B cell (primary cell): ENCODE measurements around the gene MBOAT1. TPM values are rescaled to one million over a fixed set of nuclear protein-coding genes. Genes with fewer than 3 reads are reported as not detected.

Experiments used
- ATAC-seq: fragments of 200-7000 bp; cut with Tn5 transposase; one replicate; pipeline ENCODE4 v1.10.0; 2021; ENCODE audit warnings: low read depth, mild to moderate bottlenecking, moderate number of reproducible peaks, moderate library complexity
- CTCF ChIA-PET: fragments of 350-600 bp; sonication (Branson Sonifier 250); formaldehyde crosslinking; loops from one replicate; lab custom pipeline; 2021; ENCODE audit warnings: antibody characterized with exemption, inconsistent platforms; lab: Charles Lee
- POLR2A ChIA-PET: fragments of 350-600 bp; sonication (Branson Sonifier 250); formaldehyde crosslinking; loops from one replicate; lab custom pipeline; 2021; ENCODE audit warnings: antibody characterized with exemption; lab: Charles Lee
- DNase-seq: peaks from one replicate; pipeline ENCODE4 v3.0.0; 2013
- H2AFZ ChIP-seq: 2 replicates; pipeline ENCODE4 v1.6.1; 2012; ENCODE audit warnings: mild to moderate bottlenecking, low read depth, low read length; ENCODE audit not compliant: insufficient read depth, poor library complexity, severe bottlenecking
- H3K27ac ChIP-seq, 2 donors: 1 replicate in 1 of 2; 2 replicates in 1 of 2; pipeline ENCODE4 v1.5.1; 2012 to 2013; ENCODE audit warnings: low read length in 2 of 2, mild to moderate bottlenecking in 2 of 2, moderate library complexity in 1 of 2
- H3K27me3 ChIP-seq, 4 experiments: fragments of 200-600 bp in 1 of 4; sonication (generic) in 1 of 4; replicated peaks in 1 of 4; 1 replicate in 2 of 4; 2 replicates in 2 of 4; pipeline versions ENCODE4 v1.6.1 to v1.7.0; 2013 to 2016; ENCODE audit warnings: low read length in 3 of 4, mild to moderate bottlenecking in 2 of 4, mixed read lengths in 1 of 4, moderate library complexity in 1 of 4; ENCODE audit not compliant: insufficient read depth in 4 of 4, control insufficient read depth in 3 of 4; ENCODE audit errors: control extremely low read depth in 1 of 4
- H3K36me3 ChIP-seq, 2 experiments: replicated peaks in 1 of 2; 1 replicate in 1 of 2; 2 replicates in 1 of 2; pipeline versions ENCODE4 v1.6.1 to v1.7.1; 2013; ENCODE audit warnings: low read length in 1 of 2; ENCODE audit not compliant: insufficient read depth in 2 of 2, control insufficient read depth in 1 of 2; ENCODE audit errors: control extremely low read depth in 1 of 2, extremely low read depth in 1 of 2
- H3K4me1 ChIP-seq, 2 donors: fragments of 200-600 bp in 1 of 2; sonication (generic) in 1 of 2; 1 replicate in 1 of 2; 2 replicates in 1 of 2; pipeline versions ENCODE4 v1.5.1 to v1.6.1; 2013 to 2017; ENCODE audit warnings: low read length in 2 of 2; ENCODE audit not compliant: control insufficient read depth in 2 of 2, insufficient read depth in 2 of 2
- H3K4me2 ChIP-seq: replicated peaks from 2 replicates; pipeline ENCODE3; 2012; ENCODE audit warnings: mild to moderate bottlenecking, low read depth, low read length; ENCODE audit not compliant: poor library complexity, severe bottlenecking
- H3K4me3 ChIP-seq, 5 experiments: fragments of 200-600 bp in 1 of 5; sonication (generic) in 1 of 5; 1 replicate in 3 of 5; 2 replicates in 2 of 5; pipeline versions ENCODE4 v1.5.1 to v1.7.0; 2011 to 2016; ENCODE audit warnings: low read length in 4 of 5, mild to moderate bottlenecking in 4 of 5, low read depth in 2 of 5, control low read depth in 1 of 5, moderate library complexity in 1 of 5; ENCODE audit not compliant: insufficient read depth in 1 of 5; ENCODE audit errors: control extremely low read depth in 1 of 5, extremely low read depth in 1 of 5
- H3K79me2 ChIP-seq: fragments of 200-600 bp; sonication (generic); one replicate; pipeline ENCODE4 v1.6.0; 2016; ENCODE audit warnings: low read length; ENCODE audit not compliant: control insufficient read depth, insufficient read depth
- H3K9ac ChIP-seq: fragments of 200-600 bp; sonication (generic); 2 replicates; pipeline ENCODE4 v1.6.1; 2017; ENCODE audit warnings: mild to moderate bottlenecking, low read length, moderate library complexity
- H3K9me3 ChIP-seq, 3 donors: one replicate each; pipeline versions ENCODE4 v1.6.1 to v1.7.1; 2013; ENCODE audit warnings: low read length in 2 of 3; ENCODE audit not compliant: control insufficient read depth in 2 of 3, insufficient read depth in 1 of 3; ENCODE audit errors: control extremely low read depth in 1 of 3
- H4K20me1 ChIP-seq: 2 replicates; pipeline ENCODE4 v1.6.0; 2012; ENCODE audit warnings: mild to moderate bottlenecking, low read length; ENCODE audit not compliant: insufficient read depth, control insufficient read depth, poor library complexity, severe bottlenecking
- H3K27ac Mint-ChIP-seq: one replicate; pipeline ENCODE4 v1.8.0; 2021; ENCODE audit warnings: mixed read lengths
- H3K27me3 Mint-ChIP-seq: one replicate; pipeline ENCODE4 v1.8.0; 2021; ENCODE audit warnings: mixed read lengths
- H3K4me1 Mint-ChIP-seq: one replicate; pipeline ENCODE4 v1.8.0; 2021; ENCODE audit warnings: mixed read lengths
- H3K4me3 Mint-ChIP-seq: one replicate; pipeline ENCODE4 v1.8.0; 2021; ENCODE audit warnings: mixed read lengths
- H3K9me3 Mint-ChIP-seq: one replicate; pipeline ENCODE4 v1.8.0; 2022; ENCODE audit warnings: mixed read lengths; ENCODE audit not compliant: insufficient read depth
- EZH2 ChIP-seq: IDR thresholded peaks from 2 replicates; pipeline ENCODE4 v1.6.1; 2012; ENCODE audit warnings: borderline replicate concordance, low read depth, mild to moderate bottlenecking, moderate library complexity, low read length; ENCODE audit not compliant: insufficient read depth, poor library complexity, severe bottlenecking
- WGBS: methylation state at CpG from one replicate; pipeline ENCODE4 v1.1.5; 2013; ENCODE audit warnings: missing lambda C conversion rate; ENCODE audit not compliant: insufficient coverage; 5-methylcytosine and 5-hydroxymethylcytosine counted together
- intact Hi-C: fragments of 100-400 bp; cut with micrococcal nuclease; formaldehyde crosslinking; loops from one replicate; pipeline ENCODE4 v1.10.0; 2022
- polyA plus RNA-seq: library from polyadenylated mRNA; depleted of rRNA; stranded (reverse); fragments of >200 nt; gene quantifications from 2 replicates; pipeline ENCODE4 v1.2.3, GENCODE V29; 2012
- total RNA-seq, 2 donors: library from RNA; stranded (reverse); fragments of 120-200 nt in 1 of 2; gene quantifications; 1 replicate in 1 of 2; 2 replicates in 1 of 2; pipeline versions ENCODE4 v1.2.3 to v1.2.4, GENCODE V29; 2013 to 2022
- TF ChIP-seq, protein P1 (sequence below): fragments of 200-600 bp; IDR thresholded peaks from one replicate; pipeline ENCODE4 v1.8.0; 2022; ENCODE audit warnings: antibody characterized with exemption, mild to moderate bottlenecking

MBOAT1 gene
- total and polyA plus RNA-seq, 2 donors (not counting 1 experiment from before 2014, with no cell fraction given): 5.4 to 8.1 TPM

DNA sequence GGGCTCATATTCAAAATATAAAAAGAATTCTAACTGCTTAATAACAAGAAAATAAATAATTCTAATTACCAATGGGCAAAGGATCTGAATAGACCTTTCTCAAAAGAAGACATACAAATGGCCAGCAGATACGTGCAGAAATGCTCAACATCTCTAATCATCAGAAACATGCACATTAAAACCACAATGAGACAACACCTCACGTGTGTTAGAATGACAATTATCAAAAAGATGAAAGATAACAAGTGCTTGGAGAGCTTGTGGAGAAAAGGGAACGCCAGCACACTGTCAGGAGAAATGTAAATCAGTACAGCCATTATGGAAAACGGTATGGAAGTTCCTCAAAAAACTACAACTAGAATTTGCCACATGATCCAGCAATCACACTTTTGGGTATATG, 53.6 kb downstream of the MBOAT1 start:
- no peak for DNase-seq
- H3K4me2 ChIP-seq: no peak overlapping the region
- H3K4me3 Mint-ChIP-seq: no peak overlapping the region
- no peak for TF ChIP-seq EZH2
- TF ChIP-seq, protein P1, sequence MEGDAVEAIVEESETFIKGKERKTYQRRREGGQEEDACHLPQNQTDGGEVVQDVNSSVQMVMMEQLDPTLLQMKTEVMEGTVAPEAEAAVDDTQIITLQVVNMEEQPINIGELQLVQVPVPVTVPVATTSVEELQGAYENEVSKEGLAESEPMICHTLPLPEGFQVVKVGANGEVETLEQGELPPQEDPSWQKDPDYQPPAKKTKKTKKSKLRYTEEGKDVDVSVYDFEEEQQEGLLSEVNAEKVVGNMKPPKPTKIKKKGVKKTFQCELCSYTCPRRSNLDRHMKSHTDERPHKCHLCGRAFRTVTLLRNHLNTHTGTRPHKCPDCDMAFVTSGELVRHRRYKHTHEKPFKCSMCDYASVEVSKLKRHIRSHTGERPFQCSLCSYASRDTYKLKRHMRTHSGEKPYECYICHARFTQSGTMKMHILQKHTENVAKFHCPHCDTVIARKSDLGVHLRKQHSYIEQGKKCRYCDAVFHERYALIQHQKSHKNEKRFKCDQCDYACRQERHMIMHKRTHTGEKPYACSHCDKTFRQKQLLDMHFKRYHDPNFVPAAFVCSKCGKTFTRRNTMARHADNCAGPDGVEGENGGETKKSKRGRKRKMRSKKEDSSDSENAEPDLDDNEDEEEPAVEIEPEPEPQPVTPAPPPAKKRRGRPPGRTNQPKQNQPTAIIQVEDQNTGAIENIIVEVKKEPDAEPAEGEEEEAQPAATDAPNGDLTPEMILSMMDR: no peak
- no peak overlapping the region for H3K9ac ChIP-seq
- no peaks in the 10 kb centered on the region for H3K9me3 ChIP-seq
- ChIA-PET POLR2A (no interaction called here), CTCF (no interaction called here)
- no peak overlapping the region for H3K27ac Mint-ChIP-seq
- no peak overlapping the region for H3K4me3 ChIP-seq
- no peak overlapping the region for H3K27ac ChIP-seq
- no peaks in the 10 kb centered on the region for H3K79me2 ChIP-seq
- no peaks in the 10 kb centered on the region for H3K4me1 ChIP-seq
- H3K9me3 Mint-ChIP-seq: no peaks in the 10 kb centered on the region
- H3K36me3 ChIP-seq: no peaks in the 10 kb centered on the region
- H3K27me3 ChIP-seq: no peaks in the 10 kb centered on the region
- no peaks in the 10 kb centered on the region for H4K20me1 ChIP-seq
- no peaks in the 10 kb centered on the region for H3K4me1 Mint-ChIP-seq
- H3K27me3 Mint-ChIP-seq: no peaks in the 10 kb centered on the region
- no peak overlapping the region for H2AFZ ChIP-seq
- intact Hi-C loops: no loop called here
- WGBS: 60% methylated on average over 2 of the region's 4 CpGs
- no peak for ATAC-seq

DNA sequence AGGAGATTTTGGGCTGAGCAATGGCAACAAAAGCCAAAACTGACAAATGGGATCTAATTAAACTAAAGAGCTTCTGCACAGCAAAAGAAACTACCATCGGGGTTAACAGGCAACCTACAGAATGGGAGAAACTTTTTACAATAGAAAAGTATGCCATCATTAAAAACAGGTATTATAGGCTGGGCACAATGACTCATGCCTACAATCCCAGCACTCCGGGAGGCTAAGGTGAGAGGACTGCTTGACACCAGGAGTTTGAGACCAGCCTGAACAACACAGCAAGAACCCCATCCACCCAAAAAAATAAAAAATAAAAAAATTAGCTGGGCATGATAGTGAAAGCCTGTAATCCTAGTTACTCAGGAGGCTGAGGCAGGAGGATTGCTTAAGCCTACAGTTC, 55.4 kb downstream of the MBOAT1 start:
- Histone ChIP-seq H3K36me3 (no peaks in the 10 kb centered on the region), H3K79me2 (no peaks in the 10 kb centered on the region), H3K4me3 (no peak overlapping the region), H3K4me1 (no peaks in the 10 kb centered on the region), H4K20me1 (no peaks in the 10 kb centered on the region), H2AFZ (no peak overlapping the region), H3K9me3 (no peaks in the 10 kb centered on the region), H3K4me2 (no peak overlapping the region), H3K27ac (no peak overlapping the region), H3K27me3 (no peaks in the 10 kb centered on the region), H3K9ac (no peak overlapping the region)
- ChIA-PET POLR2A (no interaction called here), CTCF (interaction anchor here (0.7 kb wide), 1 partner anchor 32 kb away, joined by 3 read pairs; no protein-coding TSS in a partner anchor)
- no peak for DNase-seq
- TF ChIP-seq EZH2: no peak
- TF ChIP-seq, protein P1: no peak
- Mint-ChIP-seq H3K27ac (no peak overlapping the region), H3K4me1 (no peaks in the 10 kb centered on the region), H3K9me3 (no peaks in the 10 kb centered on the region), H3K27me3 (no peaks in the 10 kb centered on the region), H3K4me3 (no peak overlapping the region)
- intact Hi-C loops: no loop called here
- ATAC-seq: no peak
- WGBS: no CpG with 5 or more reads among the region's 2 CpGs
